ENCODE data around the gene DNAH7. TPM values are rescaled to one million over a fixed set of nuclear protein-coding genes. Genes with fewer than 3 reads are reported as not detected.

The DNAH7 gene
- total RNA-seq, 1 experiment from 2014 or later = 0.98 TPM

DNA sequence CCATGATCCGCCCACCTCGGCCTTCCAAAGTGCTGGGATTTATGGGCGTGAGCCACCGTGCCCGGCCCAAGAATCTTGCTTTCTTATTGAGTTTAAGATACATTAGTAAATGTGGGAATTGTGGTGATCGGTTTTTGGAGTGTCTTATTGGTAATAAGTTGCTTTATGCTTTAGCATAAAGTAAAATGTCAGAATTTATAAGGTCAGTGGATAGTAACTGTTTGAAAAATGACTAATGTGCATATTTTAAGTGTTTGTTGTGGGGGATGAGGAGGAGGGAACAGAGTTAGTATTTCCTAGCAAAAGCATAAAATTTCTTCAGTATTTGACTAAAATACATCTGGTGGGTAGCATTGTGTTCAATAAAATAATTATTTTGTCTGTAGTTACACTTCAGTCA is 334.2 kb downstream of the DNAH7 start:
- DNase-seq (ENCODE audit: unreplicated experiment) = no peak
- ChIA-PET POLR2A (interaction anchor here (0.6 kb wide), 1 partner anchor 378 kb away, joined by 3 read pairs; no protein-coding TSS in a partner anchor), CTCF (no interaction called here)
- no peak overlapping the region for H3K27ac Mint-ChIP-seq (ENCODE audit: low read depth, unreplicated experiment)
- H3K4me1 Mint-ChIP-seq (ENCODE audit: insufficient read depth, unreplicated experiment) = peaks cover 5% of the 10 kb centered on the region
- no TSS peak for BruUV-seq (replicated peaks)
- no peaks in the 10 kb centered on the region for H3K27me3 Mint-ChIP-seq (ENCODE audit: insufficient read depth, unreplicated experiment)
- peaks cover 41% of the 10 kb centered on the region for H3K36me3 Mint-ChIP-seq (ENCODE audit: insufficient read depth, unreplicated experiment)
- no peak overlapping the region for H3K4me3 Mint-ChIP-seq (ENCODE audit: unreplicated experiment)
- no peaks in the 10 kb centered on the region for H3K9me3 Mint-ChIP-seq (ENCODE audit: unreplicated experiment)
- TF ChIP-seq, protein P1, sequence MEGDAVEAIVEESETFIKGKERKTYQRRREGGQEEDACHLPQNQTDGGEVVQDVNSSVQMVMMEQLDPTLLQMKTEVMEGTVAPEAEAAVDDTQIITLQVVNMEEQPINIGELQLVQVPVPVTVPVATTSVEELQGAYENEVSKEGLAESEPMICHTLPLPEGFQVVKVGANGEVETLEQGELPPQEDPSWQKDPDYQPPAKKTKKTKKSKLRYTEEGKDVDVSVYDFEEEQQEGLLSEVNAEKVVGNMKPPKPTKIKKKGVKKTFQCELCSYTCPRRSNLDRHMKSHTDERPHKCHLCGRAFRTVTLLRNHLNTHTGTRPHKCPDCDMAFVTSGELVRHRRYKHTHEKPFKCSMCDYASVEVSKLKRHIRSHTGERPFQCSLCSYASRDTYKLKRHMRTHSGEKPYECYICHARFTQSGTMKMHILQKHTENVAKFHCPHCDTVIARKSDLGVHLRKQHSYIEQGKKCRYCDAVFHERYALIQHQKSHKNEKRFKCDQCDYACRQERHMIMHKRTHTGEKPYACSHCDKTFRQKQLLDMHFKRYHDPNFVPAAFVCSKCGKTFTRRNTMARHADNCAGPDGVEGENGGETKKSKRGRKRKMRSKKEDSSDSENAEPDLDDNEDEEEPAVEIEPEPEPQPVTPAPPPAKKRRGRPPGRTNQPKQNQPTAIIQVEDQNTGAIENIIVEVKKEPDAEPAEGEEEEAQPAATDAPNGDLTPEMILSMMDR (IDR thresholded peaks at IDR 0.05; ENCODE audit: unreplicated experiment) = no peak
- intact Hi-C loops (cut with micrococcal nuclease) = no loop called here

DNA sequence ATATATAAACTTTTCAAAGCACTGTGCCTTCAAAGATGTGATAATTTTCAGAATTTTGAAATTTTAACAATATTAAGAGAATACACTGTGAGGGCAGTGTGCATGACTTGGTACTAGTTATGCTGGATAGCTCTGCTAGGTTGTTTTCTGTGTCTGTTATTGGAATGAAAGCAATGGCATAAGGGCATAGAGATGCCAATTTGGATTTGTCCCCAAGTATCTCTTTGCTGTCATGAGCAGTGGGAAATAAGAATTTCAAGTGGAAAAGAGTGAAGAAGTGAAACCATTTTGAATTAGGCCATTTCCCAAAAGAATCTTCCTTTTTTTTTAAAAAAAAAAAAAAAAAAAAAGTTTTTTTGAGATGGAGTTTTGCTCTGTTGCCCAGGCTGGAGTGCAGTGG is 334.8 kb downstream of the DNAH7 start:
- BruUV-seq (replicated peaks) = no TSS peak
- TF ChIP-seq, protein P1 (IDR thresholded peaks at IDR 0.05; ENCODE audit: unreplicated experiment) = no peak
- CTCF ChIA-PET = interaction anchor here (0.8 kb wide), 1 partner anchor 558 kb away, joined by 3 read pairs; no protein-coding TSS in a partner anchor
- Mint-ChIP-seq H3K27ac (ENCODE audit: low read depth, unreplicated experiment) (no peak overlapping the region), H3K27me3 (ENCODE audit: insufficient read depth, unreplicated experiment) (no peaks in the 10 kb centered on the region), H3K36me3 (ENCODE audit: insufficient read depth, unreplicated experiment) (peaks cover 41% of the 10 kb centered on the region), H3K4me3 (ENCODE audit: unreplicated experiment) (no peak overlapping the region), H3K9me3 (ENCODE audit: unreplicated experiment) (no peaks in the 10 kb centered on the region), H3K4me1 (ENCODE audit: insufficient read depth, unreplicated experiment) (peaks cover 5% of the 10 kb centered on the region)
- intact Hi-C loops (cut with micrococcal nuclease) = no loop called here
- POLR2A ChIA-PET = no interaction called here
- no peak for DNase-seq (ENCODE audit: unreplicated experiment)

- Mint-ChIP-seq H3K4me3 (ENCODE audit: unreplicated experiment) (no peak overlapping the region), H3K27me3 (ENCODE audit: insufficient read depth, unreplicated experiment) (no peaks in the 10 kb centered on the region), H3K4me1 (ENCODE audit: insufficient read depth, unreplicated experiment) (peaks cover 5% of the 10 kb centered on the region), H3K36me3 (ENCODE audit: insufficient read depth, unreplicated experiment) (peaks cover 44% of the 10 kb centered on the region), H3K27ac (ENCODE audit: low read depth, unreplicated experiment) (no peak overlapping the region), H3K9me3 (ENCODE audit: unreplicated experiment) (no peaks in the 10 kb centered on the region)
- TF ChIP-seq, protein P1 (IDR thresholded peaks at IDR 0.05; ENCODE audit: unreplicated experiment) = no peak
- DNase-seq (ENCODE audit: unreplicated experiment) = no peak
- POLR2A ChIA-PET = no interaction called here
- intact Hi-C loops (cut with micrococcal nuclease) = no loop called here
- BruUV-seq (replicated peaks) = no TSS peak
- CTCF ChIA-PET = no interaction called here
These were observed 336.1 kb downstream of the DNAH7 start for GRCh38 chr2:195732574-195732973.

DNA sequence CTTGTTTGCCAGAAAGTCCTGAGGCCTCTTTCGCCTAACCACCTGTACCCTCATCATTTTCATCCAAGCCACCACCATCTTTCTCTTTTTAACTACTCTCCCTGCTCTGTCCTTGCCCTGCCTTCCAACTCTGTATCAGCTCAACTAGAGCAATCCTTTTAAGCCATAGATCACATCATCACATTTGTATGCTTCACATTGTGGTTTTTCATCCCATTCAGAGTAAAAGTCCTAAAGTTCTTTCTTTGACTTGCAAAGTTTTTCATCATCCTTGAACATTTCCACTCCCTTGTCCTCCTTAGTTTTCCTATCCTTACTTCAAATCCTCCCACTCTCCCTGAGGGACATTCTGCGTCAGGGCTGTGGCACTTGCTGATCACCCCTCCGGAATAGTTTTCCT is 337.7 kb downstream of the DNAH7 start:
- Mint-ChIP-seq H3K36me3 (ENCODE audit: insufficient read depth, unreplicated experiment) (peaks cover 50% of the 10 kb centered on the region), H3K4me1 (ENCODE audit: insufficient read depth, unreplicated experiment) (peaks cover 5% of the 10 kb centered on the region), H3K27ac (ENCODE audit: low read depth, unreplicated experiment) (no peak overlapping the region), H3K9me3 (ENCODE audit: unreplicated experiment) (no peaks in the 10 kb centered on the region), H3K27me3 (ENCODE audit: insufficient read depth, unreplicated experiment) (no peaks in the 10 kb centered on the region), H3K4me3 (ENCODE audit: unreplicated experiment) (no peak overlapping the region)
- POLR2A ChIA-PET = interaction anchor here (0.9 kb wide), 1 partner anchor 10 kb away, joined by 3 read pairs; no protein-coding TSS in a partner anchor
- no TSS peak for BruUV-seq (replicated peaks)
- DNase-seq (ENCODE audit: unreplicated experiment) = no peak
- intact Hi-C loops (cut with micrococcal nuclease) = no loop called here
- TF ChIP-seq, protein P1 (IDR thresholded peaks at IDR 0.05; ENCODE audit: unreplicated experiment) = no peak
- CTCF ChIA-PET = no interaction called here

Measured in MCF 10A (cell line).